Activated B cell treated with CpG ODN at 0.5 μM for 24 hours (primary cell): ENCODE measurements around the gene RAB41. TPM values are rescaled to one million over a fixed set of nuclear protein-coding genes. Genes with fewer than 3 reads are reported as not detected.
"Not testable (repeated sequence)": the region's sequence is repeated elsewhere in the genome, so short reads cannot be mapped to it uniquely, and the experiment has no call there.

Source experiments
- ATAC-seq: fragments of 200-7000 bp; cut with Tn5 transposase; one replicate; pipeline ENCODE4 v1.10.0; 2021; ENCODE audit warnings: low read depth, mild to moderate bottlenecking, moderate library complexity
- CTCF ChIA-PET: fragments of 350-600 bp; sonication (Branson Sonifier 250); formaldehyde crosslinking; loops from one replicate; lab custom pipeline; 2021; ENCODE audit warnings: antibody characterized with exemption; lab: Charles Lee
- POLR2A ChIA-PET: fragments of 350-600 bp; sonication (Branson Sonifier 250); formaldehyde crosslinking; loops from one replicate; lab custom pipeline; 2021; ENCODE audit warnings: antibody characterized with exemption; lab: Charles Lee
- DNase-seq: peaks from one replicate; pipeline ENCODE4 v3.0.0; 2022
- H3K27ac Mint-ChIP-seq: one replicate; pipeline ENCODE4 v1.8.0; 2020; ENCODE audit warnings: mixed read lengths
- H3K27me3 Mint-ChIP-seq: one replicate; pipeline ENCODE4 v1.8.0; 2021; ENCODE audit warnings: mixed read lengths
- H3K36me3 Mint-ChIP-seq: one replicate; pipeline ENCODE4 v1.8.0; 2021; ENCODE audit warnings: low read depth, mixed read lengths
- H3K4me1 Mint-ChIP-seq: one replicate; pipeline ENCODE4 v1.8.0; 2021; ENCODE audit warnings: mixed read lengths
- H3K4me3 Mint-ChIP-seq: one replicate; pipeline ENCODE4 v1.8.0; 2020; ENCODE audit warnings: mild to moderate bottlenecking, mixed read lengths
- H3K9me3 Mint-ChIP-seq: one replicate; pipeline ENCODE4 v1.8.0; 2020; ENCODE audit warnings: mixed read lengths
- CTCF ChIP-seq: fragments of 200-600 bp; IDR thresholded peaks from one replicate; pipeline ENCODE4 v1.8.0; 2022; ENCODE audit warnings: antibody characterized with exemption, mild to moderate bottlenecking
- intact Hi-C: fragments of 100-400 bp; cut with micrococcal nuclease; formaldehyde crosslinking; loops from one replicate; pipeline ENCODE4 v1.15.1; 2024
- total RNA-seq: library from RNA; stranded (reverse); gene quantifications from 2 replicates; pipeline ENCODE4 v1.2.3, GENCODE V29; 2022

Gene RAB41
- total RNA-seq, 1 donor from 2014 or later: not detected

GRCh38 chrX:70268034-70268433 is 13.9 kb upstream of the RAB41 start, which contains the start of gene ARR3:
Gene ARR3, plus strand, starts transcription at chrX:70268334. Its CDS starts 1,052 bp downstream, at chrX:70269386.
- Mint-ChIP-seq H3K27ac (no peak within 1 kb of the TSS), H3K4me3 (no peak within 1 kb of the TSS), H3K27me3 (no peaks in the 10 kb centered on the region), H3K9me3 (no peaks in the 10 kb centered on the region), H3K4me1 (no peaks in the 10 kb centered on the region), H3K36me3 (no peaks in the 10 kb centered on the region)
- no peak for TF ChIP-seq CTCF
- DNase-seq (no peak), ATAC-seq (no peak)
- intact Hi-C loops: no loop called here
- ChIA-PET POLR2A (no interaction called here), CTCF (no interaction called here)

- CTCF ChIA-PET, H3K4me3 Mint-ChIP-seq, intact Hi-C loops, H3K27me3 Mint-ChIP-seq, ATAC-seq, H3K27ac Mint-ChIP-seq, H3K36me3 Mint-ChIP-seq, POLR2A ChIA-PET, DNase-seq, H3K9me3 Mint-ChIP-seq, H3K4me1 Mint-ChIP-seq: not testable (repeated sequence)
These were observed 7.9 kb upstream of the RAB41 start for GRCh38 chrX:70274029-70274428.

GRCh38 chrX:70279081-70279480 is 2.9 kb upstream of the RAB41 start:
- intact Hi-C loops: no loop called here
- H3K27me3 Mint-ChIP-seq: no peaks in the 10 kb centered on the region
- ChIA-PET POLR2A (no interaction called here), CTCF (no interaction called here)
- H3K27ac Mint-ChIP-seq: no peak overlapping the region
- H3K4me3 Mint-ChIP-seq: no peak overlapping the region
- H3K4me1 Mint-ChIP-seq: no peaks in the 10 kb centered on the region
- DNase-seq (no peak), ATAC-seq (no peak)
- TF ChIP-seq CTCF: no peak
- peaks cover 9% of the 10 kb centered on the region for H3K36me3 Mint-ChIP-seq
- no peaks in the 10 kb centered on the region for H3K9me3 Mint-ChIP-seq

GRCh38 chrX:70280573-70280972 is 1.4 kb upstream of the RAB41 start:
- ChIA-PET POLR2A (no interaction called here), CTCF (no interaction called here)
- intact Hi-C loops: no loop called here
- ATAC-seq (no peak), DNase-seq (no peak)
- Mint-ChIP-seq H3K27ac (no peak overlapping the region), H3K4me1 (no peaks in the 10 kb centered on the region), H3K9me3 (no peaks in the 10 kb centered on the region), H3K4me3 (no peak overlapping the region), H3K36me3 (peaks cover 20% of the 10 kb centered on the region), H3K27me3 (no peaks in the 10 kb centered on the region)
- TF ChIP-seq CTCF: no peak

- Mint-ChIP-seq H3K36me3 (peaks cover 28% of the 10 kb centered on the region), H3K27me3 (no peaks in the 10 kb centered on the region), H3K4me3 (peak overlapping the region; percentile 86), H3K27ac (peak overlapping the region; percentile 72), H3K9me3 (no peaks in the 10 kb centered on the region), H3K4me1 (peaks cover 13% of the 10 kb centered on the region)
- DNase-seq (no peak), ATAC-seq (no peak)
- ChIA-PET CTCF (interaction anchor here (0.6 kb wide), 1 partner anchor 148 kb away, joined by 3 read pairs; no protein-coding TSS in a partner anchor), POLR2A (no interaction called here)
- no peak for TF ChIP-seq CTCF
- intact Hi-C loops: no loop called here
These were observed 7.3 kb downstream of the RAB41 start for GRCh38 chrX:70289168-70289792.
